ENCODE measurements around the gene GRIK4.

GRCh38 chr11:120587299-120587698 lies 75.8 kb downstream of the GRIK4 start:
- TF ChIP-seq, protein P1, sequence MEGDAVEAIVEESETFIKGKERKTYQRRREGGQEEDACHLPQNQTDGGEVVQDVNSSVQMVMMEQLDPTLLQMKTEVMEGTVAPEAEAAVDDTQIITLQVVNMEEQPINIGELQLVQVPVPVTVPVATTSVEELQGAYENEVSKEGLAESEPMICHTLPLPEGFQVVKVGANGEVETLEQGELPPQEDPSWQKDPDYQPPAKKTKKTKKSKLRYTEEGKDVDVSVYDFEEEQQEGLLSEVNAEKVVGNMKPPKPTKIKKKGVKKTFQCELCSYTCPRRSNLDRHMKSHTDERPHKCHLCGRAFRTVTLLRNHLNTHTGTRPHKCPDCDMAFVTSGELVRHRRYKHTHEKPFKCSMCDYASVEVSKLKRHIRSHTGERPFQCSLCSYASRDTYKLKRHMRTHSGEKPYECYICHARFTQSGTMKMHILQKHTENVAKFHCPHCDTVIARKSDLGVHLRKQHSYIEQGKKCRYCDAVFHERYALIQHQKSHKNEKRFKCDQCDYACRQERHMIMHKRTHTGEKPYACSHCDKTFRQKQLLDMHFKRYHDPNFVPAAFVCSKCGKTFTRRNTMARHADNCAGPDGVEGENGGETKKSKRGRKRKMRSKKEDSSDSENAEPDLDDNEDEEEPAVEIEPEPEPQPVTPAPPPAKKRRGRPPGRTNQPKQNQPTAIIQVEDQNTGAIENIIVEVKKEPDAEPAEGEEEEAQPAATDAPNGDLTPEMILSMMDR (IDR thresholded peaks at IDR 0.05) = no peak
- TF ChIP-seq POLR2A (IDR thresholded peaks at IDR 0.05) = no peak
